GM21515 (cell line): Measurements from ENCODE around the gene CHMP1B.
"Not testable (repeated sequence)": the region's sequence is repeated elsewhere in the genome, so short reads cannot be mapped to it uniquely, and the experiment has no call there.

ENCODE experiments used
- ATAC-seq: cut with Tn5 transposase; IDR thresholded peaks from one replicate; pipeline ENCODE4 v1.9.1; 2021; ENCODE audit not compliant: unreplicated experiment

The CHMP1B gene

DNA sequence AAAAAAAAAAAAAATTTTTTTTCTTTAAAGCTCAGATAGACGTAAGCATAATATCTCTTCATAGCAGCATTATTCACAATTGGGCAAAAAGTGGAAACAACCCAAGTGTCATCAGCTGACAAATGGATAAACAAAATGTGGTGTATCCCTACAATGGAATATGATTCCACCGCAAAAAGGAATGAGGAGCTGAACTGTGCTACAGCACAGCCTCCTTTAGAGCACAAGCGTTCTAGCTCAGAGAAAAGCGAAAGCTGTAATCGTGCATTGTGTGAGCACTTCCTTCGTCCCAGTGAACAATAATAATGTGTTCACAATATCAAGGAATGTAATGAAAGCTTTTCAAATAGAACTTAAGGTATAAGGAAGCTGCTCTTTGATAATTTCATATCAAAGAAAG lies 11.7 kb upstream of the CHMP1B start:
- ATAC-seq: no peak

DNA sequence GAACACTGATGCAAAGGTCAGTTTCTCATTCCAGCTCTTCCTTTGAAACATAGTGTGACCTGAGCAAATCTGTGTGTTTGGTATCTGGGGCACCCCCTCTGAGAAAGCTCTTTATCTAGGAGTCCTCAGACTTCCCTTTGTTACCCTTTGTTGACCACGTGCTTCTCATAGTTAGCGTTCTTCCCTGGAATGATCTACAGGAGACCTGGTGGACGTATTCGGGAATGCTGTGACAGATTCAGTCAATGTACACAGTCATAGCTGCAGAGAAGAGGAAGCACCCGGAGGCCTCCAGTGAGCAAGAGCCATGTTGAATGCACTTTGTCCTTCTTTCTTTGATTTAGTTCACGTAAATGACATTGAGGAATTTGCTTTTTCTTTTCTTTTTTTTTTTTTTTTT lies 10.7 kb upstream of the CHMP1B start:
- no peak for ATAC-seq

DNA sequence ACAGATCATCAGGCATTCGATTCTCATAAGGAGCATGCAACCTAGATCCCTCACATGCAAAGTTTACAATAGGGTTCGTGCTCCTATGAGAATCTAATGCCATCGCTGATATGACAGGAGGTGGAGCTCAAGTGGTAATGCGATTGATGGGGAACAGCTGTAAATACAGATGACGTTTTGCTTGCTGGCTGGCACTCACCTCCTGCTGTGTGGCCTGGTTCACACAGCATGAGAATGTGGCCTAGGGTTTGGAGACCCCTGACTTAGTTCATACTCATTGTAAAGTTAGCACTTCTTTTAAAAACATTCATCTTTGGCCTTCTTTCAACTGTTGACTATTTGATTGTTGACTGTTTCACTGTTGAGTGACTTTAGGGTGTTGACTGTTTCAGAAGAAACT lies 8.7 kb upstream of the CHMP1B start:
- no peak for ATAC-seq

DNA sequence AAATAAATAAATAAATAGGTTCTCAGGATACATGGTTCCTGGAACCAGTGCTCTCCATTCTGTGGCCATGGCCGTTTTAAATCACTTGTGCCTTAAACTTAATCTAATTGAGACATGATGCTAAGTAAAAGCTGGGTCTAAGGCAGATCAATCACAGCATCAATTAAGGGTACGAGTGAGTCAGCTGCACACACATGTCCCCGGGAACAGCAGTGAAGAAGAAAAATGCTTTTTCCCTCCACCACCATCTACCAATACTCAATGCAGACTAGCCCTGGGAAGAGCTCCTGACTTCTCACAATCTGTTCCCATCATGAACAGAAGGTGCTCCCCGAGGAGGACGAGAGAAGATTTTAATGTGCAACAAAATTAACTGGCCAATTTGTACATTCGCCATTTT lies 6.8 kb upstream of the CHMP1B start:
- no peak for ATAC-seq

DNA sequence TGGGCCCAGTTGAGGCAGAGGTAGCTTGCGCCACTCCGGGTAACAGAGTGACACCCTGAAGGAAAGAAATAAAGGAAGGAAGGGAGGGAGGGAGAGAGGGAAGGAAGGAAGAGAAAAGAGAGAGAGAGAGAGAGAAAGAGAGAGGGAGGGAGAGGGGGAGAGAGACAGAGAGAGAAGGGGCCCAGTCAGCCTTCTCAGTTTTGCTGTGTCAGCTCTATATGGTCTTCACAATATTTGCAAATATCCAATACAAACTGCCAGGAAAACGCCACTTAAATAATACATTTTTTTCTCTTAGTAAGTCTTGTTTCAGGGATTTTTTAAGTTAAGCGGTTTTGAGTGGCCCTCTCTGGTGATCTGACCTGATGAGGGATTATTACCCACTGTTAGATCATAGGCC lies 5.6 kb upstream of the CHMP1B start:
- no peak for ATAC-seq

DNA sequence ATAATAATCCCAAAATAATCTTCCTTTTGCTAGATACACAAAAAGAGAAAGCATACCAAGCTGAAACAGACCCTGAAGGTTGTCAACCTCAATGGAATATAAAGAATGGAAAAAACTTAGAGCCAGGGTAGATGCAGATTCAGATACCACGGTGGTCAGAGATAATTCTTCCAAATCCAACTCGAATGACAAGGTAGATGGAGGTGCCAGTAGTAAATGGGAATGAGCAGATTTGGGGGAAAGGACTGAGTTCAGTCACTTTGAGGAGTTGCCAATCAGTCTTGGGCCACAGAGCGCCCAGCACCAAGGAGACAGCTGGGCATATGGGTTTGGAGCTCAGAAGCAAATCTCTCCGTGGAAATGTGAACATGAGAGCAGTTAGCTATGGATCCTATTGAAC lies 3.4 kb upstream of the CHMP1B start:
- no peak for ATAC-seq

DNA sequence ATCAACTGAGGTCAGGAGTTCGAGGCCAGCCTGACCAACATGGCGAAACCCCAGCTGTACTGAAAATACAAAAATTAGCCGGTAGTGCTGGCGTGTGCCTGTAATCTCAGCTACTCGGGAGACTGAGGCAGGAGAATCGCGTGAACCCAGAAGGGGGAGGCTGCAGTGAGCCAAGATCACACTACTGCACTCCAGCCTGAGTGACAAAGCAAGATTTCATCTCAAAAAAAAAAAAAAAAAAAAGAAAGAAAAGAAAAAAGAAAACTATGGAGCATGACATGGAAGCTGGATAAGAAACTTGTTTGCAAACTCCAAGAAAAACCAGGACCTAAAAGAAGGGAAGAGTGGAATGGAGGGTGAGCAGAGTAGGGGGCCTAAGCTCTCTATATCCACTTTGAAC lies 1.9 kb upstream of the CHMP1B start:
- no peak for ATAC-seq

DNA sequence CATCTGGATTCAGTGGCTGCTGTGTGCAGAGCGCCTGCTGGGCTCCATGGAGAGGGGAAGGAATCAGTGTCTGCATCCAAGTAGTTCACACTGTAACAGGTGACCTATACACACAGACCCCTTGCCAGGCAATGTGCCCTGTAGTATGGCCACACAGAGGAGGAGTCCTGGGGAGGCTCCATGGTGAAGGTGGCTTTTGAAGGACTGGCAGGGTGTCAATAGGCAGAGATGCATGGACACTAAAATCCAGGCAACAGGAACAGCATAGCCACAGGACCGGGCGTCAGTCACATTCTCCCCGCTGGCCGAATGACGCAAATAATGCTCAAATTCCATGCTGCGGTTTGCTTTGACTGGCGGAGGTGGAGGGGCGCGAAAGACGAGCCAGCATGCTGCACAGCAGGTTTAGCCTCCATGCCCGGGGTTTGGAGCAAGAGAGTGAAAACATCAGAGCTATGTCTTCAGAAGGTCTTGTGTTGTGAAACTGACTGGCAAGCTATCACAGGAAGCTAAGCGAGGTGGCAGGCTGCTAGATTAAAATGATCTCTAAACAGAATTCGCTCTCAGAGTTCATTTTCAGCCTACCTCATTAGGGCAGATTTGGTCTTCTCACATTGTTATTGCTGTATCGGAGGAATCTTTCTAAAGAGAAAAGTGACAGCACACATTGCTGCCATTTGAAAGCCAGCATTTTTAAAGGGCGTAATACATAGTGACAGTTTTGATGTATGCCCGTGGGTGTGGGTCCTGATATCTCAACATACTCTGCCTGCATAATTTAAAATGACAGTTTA lies 1.2 kb upstream of the CHMP1B start:
- ATAC-seq: no peak

DNA sequence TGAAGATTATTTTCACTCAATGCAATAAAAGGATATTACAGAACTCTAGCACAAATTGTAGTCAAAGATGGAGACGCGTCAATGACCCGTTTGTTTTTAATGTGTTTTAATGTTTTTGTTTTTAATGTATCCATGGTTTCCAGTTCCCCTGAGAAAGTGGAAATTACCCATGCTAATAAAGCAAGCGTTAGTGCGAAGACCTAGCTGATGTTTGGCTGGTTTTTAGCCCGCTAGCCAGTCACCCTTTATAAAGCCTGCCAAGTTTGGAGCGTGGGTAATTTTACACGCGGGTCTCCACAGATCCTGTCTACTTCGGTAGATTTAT lies 430 bp upstream of the CHMP1B start:
- peak; percentile 34 for ATAC-seq

DNA sequence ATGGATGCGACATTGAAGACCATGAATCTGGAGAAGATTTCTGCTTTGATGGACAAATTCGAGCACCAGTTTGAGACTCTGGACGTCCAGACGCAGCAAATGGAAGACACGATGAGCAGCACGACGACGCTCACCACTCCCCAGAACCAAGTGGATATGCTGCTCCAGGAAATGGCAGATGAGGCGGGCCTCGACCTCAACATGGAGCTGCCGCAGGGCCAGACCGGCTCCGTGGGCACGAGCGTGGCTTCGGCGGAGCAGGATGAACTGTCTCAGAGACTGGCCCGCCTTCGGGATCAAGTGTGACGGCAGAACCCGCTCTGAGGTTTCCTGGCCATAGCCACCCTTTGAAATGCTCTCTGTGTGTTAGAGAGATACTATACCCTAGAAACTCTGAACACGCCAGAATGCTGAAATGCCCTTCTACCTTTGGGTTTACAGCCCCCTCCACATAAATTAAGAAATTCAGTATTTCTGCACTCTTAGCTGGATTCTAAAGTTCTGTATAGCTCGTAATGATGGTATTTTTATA lies 659 bp downstream of the CHMP1B start:
- ATAC-seq: peak; percentile 27

DNA sequence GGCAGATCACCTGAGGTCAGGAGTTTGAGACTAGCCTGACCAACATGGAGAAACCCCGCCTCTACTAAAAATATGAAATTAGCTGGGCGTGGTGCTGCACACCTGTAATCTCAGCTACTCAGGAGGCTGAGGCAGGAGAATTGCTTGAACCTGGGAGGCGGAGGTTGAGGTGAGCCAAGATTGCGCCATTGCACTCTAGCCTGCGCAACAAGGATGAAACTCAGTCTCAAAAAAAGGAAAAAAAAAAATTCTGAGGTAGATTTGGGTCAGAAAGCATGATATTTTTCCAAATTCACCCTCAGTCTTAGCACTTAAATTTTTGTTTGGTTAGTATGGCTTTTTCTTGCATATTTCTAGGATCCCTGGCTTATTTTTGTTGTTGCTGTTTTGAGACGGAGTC lies 3.3 kb downstream of the CHMP1B start:
- not testable (repeated sequence) for ATAC-seq

DNA sequence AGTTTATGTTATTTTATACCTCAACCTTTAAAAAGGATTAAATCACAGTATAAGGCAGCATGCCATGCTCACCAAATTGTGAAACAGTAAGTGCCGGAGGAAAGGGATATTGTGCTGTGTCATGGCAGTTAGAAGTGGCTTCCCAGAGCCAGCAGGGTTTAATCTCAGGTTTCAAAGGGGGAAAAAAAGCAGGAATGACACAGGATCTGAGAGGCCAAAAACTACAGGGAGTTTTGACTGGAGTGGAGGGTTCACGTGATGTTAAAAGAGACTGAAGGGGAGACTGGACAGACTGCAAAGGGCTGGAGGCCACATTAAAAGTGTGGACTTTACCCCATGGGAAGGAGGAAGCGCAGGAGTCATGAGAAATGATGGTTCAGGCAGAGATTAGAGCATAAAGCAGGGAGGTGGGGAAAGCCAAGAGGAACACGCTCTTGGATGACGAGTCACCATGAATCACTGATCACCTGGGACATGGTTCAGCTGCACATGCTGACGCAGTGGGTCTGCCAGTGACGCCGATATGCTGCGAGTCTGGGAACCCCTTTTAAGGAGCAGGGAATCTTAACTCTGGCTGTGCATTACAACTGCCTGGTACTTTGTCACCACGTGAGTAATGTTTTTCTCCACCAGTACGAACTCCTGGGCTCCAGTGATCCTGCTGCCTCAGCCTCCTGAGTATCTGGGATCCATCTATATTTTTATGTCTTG lies 6.1 kb downstream of the CHMP1B start:
- ATAC-seq: no peak

DNA sequence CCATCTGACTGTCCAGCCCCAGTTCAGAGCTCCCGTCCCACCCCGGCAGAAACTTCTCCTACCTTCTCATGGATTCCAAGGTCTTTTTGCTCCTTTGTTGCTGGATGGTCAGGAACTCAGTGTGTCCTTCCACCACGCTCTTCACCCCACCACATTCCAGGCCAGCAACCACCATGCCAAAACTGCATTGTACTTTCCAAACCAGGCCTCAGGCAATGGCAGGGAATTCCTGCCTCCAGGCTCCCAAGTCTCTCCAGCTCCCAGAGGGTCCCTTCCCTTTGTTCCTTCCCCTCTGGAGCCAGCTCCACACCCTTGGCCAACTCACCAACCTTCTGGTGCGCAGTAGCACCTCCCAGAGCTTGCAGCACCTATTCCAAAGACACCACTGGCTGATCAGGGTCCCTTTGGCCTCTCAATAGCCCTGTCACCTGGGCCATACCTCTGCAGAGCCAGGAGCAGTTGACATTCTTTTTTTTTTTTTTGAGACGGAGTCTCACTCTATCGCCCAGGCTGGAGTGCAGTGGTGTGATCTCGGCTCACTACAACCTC lies 8.1 kb downstream of the CHMP1B start:
- no peak for ATAC-seq

DNA sequence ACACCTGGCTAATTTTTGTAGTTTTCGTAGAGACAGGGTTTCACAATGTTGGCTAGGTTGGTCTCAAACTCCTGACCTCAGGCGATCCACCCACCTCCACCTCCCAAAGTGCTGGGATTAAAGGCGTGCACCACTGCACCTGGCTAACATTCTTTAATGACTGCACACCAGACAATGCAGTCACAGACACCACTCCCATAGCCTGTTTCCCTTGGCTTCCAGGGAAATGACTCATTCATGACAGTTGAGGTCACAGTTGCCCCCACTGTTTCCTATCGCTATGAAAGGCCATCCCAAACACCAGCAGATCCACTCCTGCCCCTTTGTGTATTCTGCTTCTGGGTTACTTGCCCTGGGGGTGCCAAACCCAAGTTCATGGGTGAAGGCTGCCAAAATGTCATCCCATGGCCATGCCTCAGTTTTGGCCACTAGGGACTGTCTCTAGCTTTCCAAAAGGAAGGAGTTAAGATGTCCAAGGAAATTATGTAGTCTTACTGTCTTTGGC lies 8.7 kb downstream of the CHMP1B start:
- ATAC-seq: no peak

DNA sequence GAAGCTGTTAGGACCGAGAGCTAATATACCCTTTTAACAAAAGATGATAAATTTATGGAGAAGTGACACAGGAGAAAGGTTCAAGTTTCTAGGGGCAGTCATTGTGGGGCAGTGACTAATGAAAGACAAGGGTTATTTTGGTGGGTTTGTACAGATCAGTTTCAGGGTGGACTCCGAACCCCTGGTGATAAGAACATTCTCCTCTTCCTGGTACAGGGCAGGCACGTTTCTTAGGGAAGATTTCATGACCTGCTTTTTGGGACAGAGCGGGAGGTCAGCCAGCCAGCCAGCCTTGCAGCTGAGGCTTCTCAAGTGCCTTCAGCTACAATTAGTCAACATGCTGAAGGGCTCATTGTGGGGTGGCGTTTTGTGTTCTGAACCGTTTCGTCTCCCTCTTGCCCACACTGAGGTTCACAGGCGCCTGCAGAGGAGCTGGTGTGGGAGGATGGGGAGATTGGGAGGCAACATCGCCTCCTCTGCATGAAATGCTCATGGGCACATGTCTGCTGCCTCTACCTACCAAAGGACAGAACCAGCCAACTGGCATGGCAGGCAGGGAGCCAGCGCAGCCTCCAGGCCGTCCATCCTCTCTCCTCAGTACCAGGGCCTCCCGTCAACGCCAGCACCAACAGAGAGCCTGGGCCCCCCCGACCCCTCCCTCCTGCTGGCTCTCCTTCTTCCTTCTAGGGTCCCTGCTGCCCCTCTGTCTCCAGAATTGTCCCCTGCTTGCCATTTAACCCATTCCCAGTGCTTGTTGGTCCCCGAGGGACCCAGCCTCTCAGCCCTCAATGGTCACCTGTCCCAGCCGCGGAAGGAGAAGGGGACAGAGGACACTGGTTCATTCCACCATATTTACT lies 9.6 kb downstream of the CHMP1B start:
- ATAC-seq: no peak

DNA sequence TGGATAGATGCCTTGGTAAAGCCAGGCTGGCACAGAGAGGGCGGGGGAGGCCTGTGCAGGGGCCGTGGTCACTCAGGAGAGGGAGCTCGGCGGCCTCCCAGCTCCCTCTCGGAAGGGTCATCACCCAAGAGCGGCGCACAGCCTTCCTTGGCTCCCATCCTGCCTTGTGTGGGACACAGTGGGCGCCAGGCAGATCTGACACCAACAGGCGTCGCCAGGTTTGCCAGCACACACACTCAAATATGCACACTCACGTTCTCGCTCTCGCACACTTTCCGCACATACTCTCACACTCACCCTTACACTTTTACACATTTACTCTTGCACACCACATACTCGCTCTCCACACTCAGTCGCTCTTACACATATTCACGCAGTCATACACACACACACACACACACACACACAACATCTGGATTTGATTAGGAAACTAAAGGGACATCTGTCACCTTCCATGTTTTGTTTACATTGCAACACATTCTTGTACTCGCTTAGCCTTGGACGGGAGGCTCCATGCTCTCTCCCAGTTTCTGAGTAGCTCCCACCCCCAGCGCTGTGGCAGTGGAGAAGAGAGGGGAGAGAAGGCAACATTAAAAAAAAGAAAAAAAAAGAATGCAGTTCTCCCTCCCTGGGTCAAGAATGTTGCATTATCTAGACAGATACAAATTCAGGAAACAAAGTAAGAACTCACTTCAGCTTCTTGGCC lies 10.5 kb downstream of the CHMP1B start:
- ATAC-seq: no peak

DNA sequence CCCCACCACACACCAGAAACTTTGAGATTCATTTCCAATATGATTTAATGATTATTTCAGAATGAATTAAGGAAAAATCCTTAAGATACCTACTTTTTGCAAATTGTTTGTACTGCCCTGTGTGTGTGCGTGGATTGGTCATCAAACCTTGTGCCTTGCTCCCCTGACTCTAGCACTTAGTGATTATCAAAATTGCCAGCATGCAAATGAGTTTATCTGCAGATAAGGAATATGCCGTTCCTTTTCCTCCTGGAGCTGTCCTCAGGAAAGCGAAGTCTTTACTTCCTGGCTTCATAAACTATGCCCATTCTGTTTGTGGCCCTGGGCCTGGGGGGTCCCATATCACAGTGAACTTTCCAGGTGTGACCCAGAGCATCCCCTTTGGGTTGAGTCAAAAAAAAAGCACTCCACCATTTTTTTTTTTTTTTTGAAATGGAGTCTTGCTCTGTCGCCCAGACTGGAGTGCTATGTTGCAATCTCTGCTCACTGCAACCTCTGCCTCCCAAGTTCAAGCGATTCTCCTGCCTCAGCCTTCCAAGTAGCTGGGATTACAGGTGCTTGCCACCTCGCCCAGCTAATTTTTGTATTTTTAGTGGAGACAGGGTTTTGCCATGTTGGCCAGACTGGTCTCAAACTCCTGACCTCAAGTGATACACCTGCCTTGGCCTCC lies 11.4 kb downstream of the CHMP1B start:
- no peak for ATAC-seq

DNA sequence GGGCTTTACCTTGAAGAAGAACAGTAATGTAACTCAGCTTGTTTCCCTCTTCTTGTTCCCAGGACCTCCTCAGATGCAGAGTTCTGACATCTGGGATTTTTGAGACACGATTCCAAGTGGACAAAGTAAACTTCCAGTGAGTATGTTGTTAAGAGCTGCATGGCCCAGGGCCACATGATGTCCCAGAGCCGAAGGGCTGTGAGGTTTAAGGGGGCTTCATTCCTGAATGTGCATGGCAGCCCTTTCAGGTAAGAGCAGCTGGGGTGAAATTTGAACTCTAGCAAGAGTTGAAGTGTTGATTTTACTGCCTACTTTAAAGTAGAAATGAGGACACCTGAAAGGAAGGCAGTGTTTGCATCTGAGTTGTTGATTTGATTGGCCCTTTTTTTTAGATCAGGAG lies 13.3 kb downstream of the CHMP1B start:
- no peak for ATAC-seq

DNA sequence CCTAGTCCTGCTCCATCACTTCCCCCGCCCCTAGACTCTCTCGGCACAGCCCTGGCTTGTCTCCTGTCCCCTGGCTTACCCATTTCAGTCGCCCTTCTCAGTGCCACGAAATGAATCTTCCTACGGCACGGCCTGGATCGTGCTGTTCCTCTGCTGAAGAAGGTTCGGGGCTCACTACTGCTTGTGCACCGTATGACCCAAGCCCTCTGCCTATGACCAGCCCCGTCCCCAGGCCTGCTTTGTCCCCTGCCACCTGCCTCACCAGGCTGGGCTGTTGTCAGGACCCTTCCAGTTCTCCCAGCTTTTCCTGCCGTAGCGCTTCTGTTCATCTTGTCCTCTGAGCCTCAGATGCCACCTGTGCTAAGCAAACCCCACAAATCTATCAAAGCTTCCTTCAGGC lies 13.9 kb downstream of the CHMP1B start:
- ATAC-seq: no peak

DNA sequence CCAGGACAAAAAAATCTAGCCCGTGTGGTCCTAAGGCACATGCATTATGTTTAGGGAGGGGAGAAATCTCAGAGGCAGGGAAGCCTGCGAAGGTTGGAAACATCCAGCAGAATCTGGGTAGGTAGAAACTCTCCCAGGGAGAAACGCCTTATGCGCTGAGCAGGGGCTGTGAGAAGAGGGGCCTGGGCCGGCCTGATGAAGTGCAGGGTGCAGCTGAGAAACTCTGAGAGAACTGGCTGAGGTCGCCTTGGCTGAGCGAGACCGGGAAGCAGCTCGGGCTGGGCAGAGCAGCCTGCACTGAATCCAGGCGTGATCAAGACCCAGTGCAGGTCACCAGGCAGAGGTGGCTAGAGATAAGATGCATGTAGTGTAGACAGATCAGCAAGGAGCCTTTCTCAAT lies 15.1 kb downstream of the CHMP1B start:
- no peak for ATAC-seq
